ENCODE data around the gene PACRG.
A peak's percentile ranks its signal among the peaks of the same experiment; 100 is the strongest.

DNA sequence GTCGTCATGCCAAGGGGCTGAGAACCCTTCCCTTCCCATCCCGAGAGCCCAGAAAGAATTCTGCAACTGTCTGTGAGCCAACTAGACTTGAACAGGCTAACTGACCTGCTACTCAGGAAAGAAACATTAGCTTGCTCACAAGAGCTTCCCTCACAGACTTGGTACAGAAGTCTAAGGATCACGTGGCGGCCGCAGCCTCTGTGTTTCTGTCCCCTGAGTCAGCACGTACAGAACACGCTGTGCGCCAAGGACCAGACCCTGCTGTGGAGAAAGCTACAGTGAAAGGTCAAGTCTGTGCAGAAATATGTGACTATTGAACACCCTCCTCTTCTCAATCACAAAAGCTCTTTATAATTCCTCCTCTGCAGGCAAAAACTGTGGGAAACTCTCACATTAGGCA is 535.4 kb downstream of the PACRG start:
- TF ChIP-seq, protein P1, sequence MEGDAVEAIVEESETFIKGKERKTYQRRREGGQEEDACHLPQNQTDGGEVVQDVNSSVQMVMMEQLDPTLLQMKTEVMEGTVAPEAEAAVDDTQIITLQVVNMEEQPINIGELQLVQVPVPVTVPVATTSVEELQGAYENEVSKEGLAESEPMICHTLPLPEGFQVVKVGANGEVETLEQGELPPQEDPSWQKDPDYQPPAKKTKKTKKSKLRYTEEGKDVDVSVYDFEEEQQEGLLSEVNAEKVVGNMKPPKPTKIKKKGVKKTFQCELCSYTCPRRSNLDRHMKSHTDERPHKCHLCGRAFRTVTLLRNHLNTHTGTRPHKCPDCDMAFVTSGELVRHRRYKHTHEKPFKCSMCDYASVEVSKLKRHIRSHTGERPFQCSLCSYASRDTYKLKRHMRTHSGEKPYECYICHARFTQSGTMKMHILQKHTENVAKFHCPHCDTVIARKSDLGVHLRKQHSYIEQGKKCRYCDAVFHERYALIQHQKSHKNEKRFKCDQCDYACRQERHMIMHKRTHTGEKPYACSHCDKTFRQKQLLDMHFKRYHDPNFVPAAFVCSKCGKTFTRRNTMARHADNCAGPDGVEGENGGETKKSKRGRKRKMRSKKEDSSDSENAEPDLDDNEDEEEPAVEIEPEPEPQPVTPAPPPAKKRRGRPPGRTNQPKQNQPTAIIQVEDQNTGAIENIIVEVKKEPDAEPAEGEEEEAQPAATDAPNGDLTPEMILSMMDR (IDR thresholded peaks at IDR 0.05) = no peak
- TF ChIP-seq EP300 (IDR thresholded peaks at IDR 0.05) (peak; percentile 53 to 94), POLR2A (IDR thresholded peaks at IDR 0.05) (peak in 1 of 2 donors; percentile 15)
